Heart left ventricle (tissue), 16 donors: ENCODE measurements around the gene MGARP. TPM values are rescaled to one million over a fixed set of nuclear protein-coding genes. Genes with fewer than 3 reads are reported as not detected.

ENCODE experiments used
- ATAC-seq, 4 donors: fragments of 200-7000 bp; cut with Tn5 transposase; one replicate each; pipeline ENCODE4 v1.9.1; 2020 to 2022; ENCODE audit warnings: moderate library complexity in 4 of 4, mild to moderate bottlenecking in 3 of 4, moderate number of reproducible peaks in 1 of 4
- DNase-seq, 5 donors: peaks; one replicate each; pipeline ENCODE4 v3.0.0-alpha.2; 2020
- H3K27ac ChIP-seq, 12 donors: fragments of 200-600 bp; sonication (generic) in 4 of 12; one replicate each; pipeline versions ENCODE4 v1.5.0 to v1.8.0; 2016 to 2022; ENCODE audit warnings: mild to moderate bottlenecking in 2 of 12
- H3K27me3 ChIP-seq, 9 donors: fragments of 200-600 bp; sonication (generic) in 2 of 9; one replicate each; pipeline versions ENCODE4 v1.5.1 to v1.8.0; 2016 to 2022; ENCODE audit warnings: mild to moderate bottlenecking in 3 of 9
- H3K36me3 ChIP-seq, 9 donors: fragments of 200-600 bp; sonication (generic) in 2 of 9; one replicate each; pipeline versions ENCODE4 v1.5.0 to v1.8.0; 2018 to 2022; ENCODE audit warnings: mild to moderate bottlenecking in 2 of 9
- H3K4me1 ChIP-seq, 12 donors: fragments of 200-600 bp; sonication (generic) in 4 of 12; one replicate each; pipeline versions ENCODE4 v1.5.0 to v1.8.0; 2016 to 2022; ENCODE audit warnings: mild to moderate bottlenecking in 3 of 12
- H3K4me3 ChIP-seq, 12 donors: fragments of 200-600 bp; sonication (generic) in 4 of 12; one replicate each; pipeline versions ENCODE4 v1.5.0 to v1.8.0; 2017 to 2022; ENCODE audit warnings: mild to moderate bottlenecking in 9 of 12, moderate library complexity in 4 of 12
- H3K9me3 ChIP-seq, 12 donors: fragments of 200-600 bp; sonication (generic) in 4 of 12; one replicate each; pipeline versions ENCODE4 v1.5.0 to v1.8.0; 2016 to 2022; ENCODE audit warnings: mild to moderate bottlenecking in 1 of 12
- CTCF ChIP-seq, 12 donors: fragments of 200-600 bp; sonication (generic) in 4 of 12; IDR thresholded peaks; one replicate each; pipeline versions ENCODE4 v1.5.0 to v1.8.0; 2018 to 2022; ENCODE audit warnings: antibody characterized with exemption in 12 of 12, mild to moderate bottlenecking in 5 of 12
- POLR2A ChIP-seq, 2 donors: fragments of 450-650 bp; IDR thresholded peaks; one replicate each; pipeline ENCODE4 v1.6.1; 2017; ENCODE audit warnings: antibody characterized with exemption in 2 of 2, mild to moderate bottlenecking in 2 of 2, moderate library complexity in 2 of 2
- WGBS, 4 donors: extraction: QIAGEN DNeasy Blood & Tissue Kit in 2 of 4; methylation state at CpG; one replicate each; pipeline versions ENCODE4 v1.1.5 to v1.1.7; 2013 to 2018; 5-methylcytosine and 5-hydroxymethylcytosine counted together
- intact Hi-C, 10 donors: fragments of 100-400 bp; cut with DNase I; formaldehyde crosslinking; loops; one replicate each; pipeline versions ENCODE4 v1.11.1 to v1.14.2; 2022
- polyA plus RNA-seq, 2 donors: library from polyadenylated mRNA; stranded (reverse); fragments of 200-250 nt; gene quantifications; one replicate each; pipeline ENCODE4 v1.2.3, GENCODE V29; 2013
- total RNA-seq, 9 donors: library from RNA; depleted of rRNA in 2 of 9; stranded (reverse); fragments of >200 nt in 2 of 9; fragmentation: NEBNext Ultra II Directional in 3 of 9; extraction: Animal tissue kit (Norgen Biotek cat#: 25700) in 3 of 9; gene quantifications; one replicate each; pipeline versions ENCODE4 v1.1.0 to v1.2.4, GENCODE V29; 2016 to 2023
- donor health status: ischemic (EF 13 %, LVEDD 7.1; RV severe dilation, severe dysfunction).
- donor health status: healthy with polysubstance abuse.
- donor health status: DM: no; HTN: yes; CAD: no.
- donor health status: DM: no; HTN: no; CAD: no.
- donor health status: ischemic (EF 25% LVEDD 6.9; RV normal size, moderate dysfunction).
- donor health status: ischemic (EF 25% LVEDD 5.7; RV mildly dilated, moderate dysfunction).
- donor health status: healthy.
- donor health status: DM: yes; HTN: yes; CAD: no.
- donor health status: ischemic (EF 35%, LVEDD 5.7; RV mildly dilated, moderate dysfunction).
- donor health status: nonischemic (EF 11% LVEDD 7.7; RV severe dilation, severe dysfunction).
- donor health status: DM: yes; HTN: yes; CAD: no.
- donor health status: PGD.
- donor health status: ischemic (EF 29% LVEDD 5.4; RV normal size, mild dysfunction).
- donor health status: nonischemic (EF 23%, LVEDD 6.1; RV moderate dilation, normal function).

Gene MGARP
- total and polyA plus RNA-seq, 11 donors = 0.48 to 7.8 (median 0.98) TPM

GRCh38 chr4:139274790-139275189, 5.2 kb downstream of the MGARP start:
- no peak overlapping the region for H3K4me3 ChIP-seq
- DNase-seq = no peak
- no peaks in the 10 kb centered on the region for H3K9me3 ChIP-seq
- 93 to 100% (median 97%) methylated on average over 1 of the region's 1 CpG for WGBS, 4 donors
- no peak overlapping the region for H3K27ac ChIP-seq
- H3K36me3 ChIP-seq = no peaks in the 10 kb centered on the region
- H3K4me1 ChIP-seq = peaks cover 0 to 12% (median 3%) of the 10 kb centered on the region in 12 donors
- H3K27me3 ChIP-seq = peaks cover 0 to 36% (median 10%) of the 10 kb centered on the region in 9 donors
- intact Hi-C loops = no loop called here
- ATAC-seq = no peak
- TF ChIP-seq POLR2A (IDR thresholded peaks at IDR 0.05) = no peak
- no peak for TF ChIP-seq CTCF (IDR thresholded peaks at IDR 0.05)

- H3K4me1 ChIP-seq = peaks cover 0 to 2% (median 0%) of the 10 kb centered on the region in 12 donors
- H3K9me3 ChIP-seq = no peaks in the 10 kb centered on the region
- DNase-seq (no peak), ATAC-seq (no peak)
- TF ChIP-seq CTCF (IDR thresholded peaks at IDR 0.05) (no peak), POLR2A (IDR thresholded peaks at IDR 0.05) (no peak)
- H3K4me3 ChIP-seq = no peak overlapping the region
- no peak overlapping the region for H3K27ac ChIP-seq
- intact Hi-C loops = no loop called here
- H3K36me3 ChIP-seq = no peaks in the 10 kb centered on the region
- WGBS, 4 donors = 91 to 95% (median 93%) methylated on average over 1 of the region's 1 CpG
- H3K27me3 ChIP-seq = peaks cover 0 to 27% (median 6%) of the 10 kb centered on the region in 9 donors
Measured at GRCh38 chr4:139273835-139274234, 6.2 kb downstream of the MGARP start.

GRCh38 chr4:139267301-139267700, 12.7 kb downstream of the MGARP start:
- H3K27ac ChIP-seq = peak overlapping the region in 1 of 12 donors; percentile 19
- ATAC-seq (no peak), DNase-seq (no peak)
- WGBS, 4 donors = 95 to 100% (median 96%) methylated on average over 1 of the region's 1 CpG
- H3K4me3 ChIP-seq = no peak overlapping the region
- no peaks in the 10 kb centered on the region for H3K27me3 ChIP-seq
- no peaks in the 10 kb centered on the region for H3K36me3 ChIP-seq
- peaks cover 0 to 18% (median 5%) of the 10 kb centered on the region in 12 donors for H3K4me1 ChIP-seq
- TF ChIP-seq POLR2A (IDR thresholded peaks at IDR 0.05) (no peak), CTCF (IDR thresholded peaks at IDR 0.05) (no peak)
- intact Hi-C loops = no loop called here
- no peaks in the 10 kb centered on the region for H3K9me3 ChIP-seq

GRCh38 chr4:139266583-139267257, 13.3 kb downstream of the MGARP start:
- Histone ChIP-seq H3K27me3 (no peaks in the 10 kb centered on the region), H3K4me1 (peaks cover 0 to 18% (median 5%) of the 10 kb centered on the region in 12 donors), H3K9me3 (no peaks in the 10 kb centered on the region), H3K27ac (peak overlapping the region in 9 of 12 donors; percentile 17 to 60 (median 46)), H3K4me3 (peak overlapping the region in 11 of 12 donors; percentile 9 to 53 (median 40)), H3K36me3 (no peaks in the 10 kb centered on the region)
- TF ChIP-seq POLR2A (IDR thresholded peaks at IDR 0.05) (no peak), CTCF (IDR thresholded peaks at IDR 0.05) (peak in 1 of 12 donors; percentile 9)
- 21 to 24% (median 23%) methylated on average over 14 of the region's 14 CpGs for WGBS, 4 donors
- ATAC-seq (peak; percentile 88 to 96 (median 91)), DNase-seq (peak; percentile 68 to 87 (median 80))
- intact Hi-C loops = no loop called here
